GM12872 (cell line): ENCODE measurements around the gene DHX35.
A peak's percentile ranks its signal among the peaks of the same experiment; 100 is the strongest.

Experiments used
- CTCF ChIP-seq: IDR thresholded peaks from 3 replicates; pipeline ENCODE4 v1.5.1; 2011; ENCODE audit warnings: low read depth, mild to moderate bottlenecking, low read length, moderate library complexity; ENCODE audit not compliant: insufficient read depth

DHX35 gene

GRCh38 chr20:38941726-38942389, 20.3 kb upstream of the DHX35 start:
- TF ChIP-seq CTCF = peak; percentile 23; the same call in 1 of the 3 replicates

- TF ChIP-seq CTCF = no peak
Measured at GRCh38 chr20:38945012-38945411, 17.1 kb upstream of the DHX35 start.

- no peak for TF ChIP-seq CTCF
Measured at GRCh38 chr20:38946836-38947235, 15.3 kb upstream of the DHX35 start.

- no peak for TF ChIP-seq CTCF
Measured at GRCh38 chr20:38947931-38948362, 14.2 kb upstream of the DHX35 start.

GRCh38 chr20:38950254-38950653, 11.9 kb upstream of the DHX35 start:
- no peak for TF ChIP-seq CTCF

GRCh38 chr20:38951611-38952010, 10.5 kb upstream of the DHX35 start:
- no peak for TF ChIP-seq CTCF

- no peak for TF ChIP-seq CTCF
Measured at GRCh38 chr20:38952153-38952552, 10.0 kb upstream of the DHX35 start.
